Endothelial cell of umbilical vein (primary cell): ENCODE results near the gene GNA12.
A peak's percentile ranks its signal among the peaks of the same experiment; 100 is the strongest.

ENCODE experiments used
- CTCF ChIP-seq, 2 donors: IDR thresholded peaks; 1 replicate in 1 of 2; 2 replicates in 1 of 2; pipeline ENCODE4 v1.5.1; 2011; ENCODE audit warnings: low read length in 2 of 2, mild to moderate bottlenecking in 2 of 2, moderate library complexity in 2 of 2, control low read depth in 1 of 2, inconsistent platforms in 1 of 2, low read depth in 1 of 2; ENCODE audit not compliant: insufficient read depth in 1 of 2; ENCODE audit errors: extremely low read depth in 1 of 2
- EZH2 ChIP-seq: IDR thresholded peaks from 2 replicates; pipeline ENCODE4 v1.6.1; 2012; ENCODE audit warnings: borderline replicate concordance, low read depth, mild to moderate bottlenecking, moderate library complexity, low read length, inconsistent platforms; ENCODE audit not compliant: severe bottlenecking
- FOS ChIP-seq: IDR thresholded peaks from 2 replicates; pipeline ENCODE4 v1.6.1; 2011; ENCODE audit warnings: mild to moderate bottlenecking, low read length, moderate library complexity, borderline replicate concordance; ENCODE audit not compliant: insufficient read depth
- GATA2 ChIP-seq: IDR thresholded peaks from 2 replicates; pipeline ENCODE4 v1.7.0; 2011; ENCODE audit warnings: low read depth, mild to moderate bottlenecking, moderate library complexity, mixed read lengths, low read length; ENCODE audit not compliant: insufficient read length, insufficient read depth
- JUN ChIP-seq: IDR thresholded peaks from 2 replicates; pipeline ENCODE4 v1.6.1; 2011; ENCODE audit warnings: borderline replicate concordance, low read depth; ENCODE audit not compliant: insufficient read length, insufficient read depth
- MAX ChIP-seq: IDR thresholded peaks from 2 replicates; pipeline ENCODE4 v1.6.1; 2011; ENCODE audit not compliant: insufficient read depth, insufficient read length
- MYC ChIP-seq: IDR thresholded peaks from one replicate; pipeline ENCODE4 v1.6.1; 2011; ENCODE audit warnings: mild to moderate bottlenecking, low read depth, low read length
- POLR2A ChIP-seq: IDR thresholded peaks from 2 replicates; pipeline ENCODE4 v1.6.1; 2012; ENCODE audit warnings: low read depth, mild to moderate bottlenecking, control low read depth, low read length
- POLR2AphosphoS5 ChIP-seq: IDR thresholded peaks from 2 replicates; pipeline ENCODE4 v1.6.1; 2012; ENCODE audit warnings: low read depth, mild to moderate bottlenecking, control low read depth, low read length, moderate library complexity; ENCODE audit not compliant: insufficient read depth

- no peak for TF ChIP-seq POLR2A
- no peak for TF ChIP-seq EZH2
- TF ChIP-seq JUN: no peak
- peak; percentile 93 to 99 for TF ChIP-seq CTCF (IDR thresholded peaks at IDR 0.05; ENCODE audit: extremely low read depth in 1 of 2, insufficient read depth in 1 of 2, low read depth in 1 of 2, low read length in 2 of 2)
- TF ChIP-seq POLR2AphosphoS5: no peak
- no peak for TF ChIP-seq FOS
- no peak for TF ChIP-seq MAX
- TF ChIP-seq GATA2: no peak
- no peak for TF ChIP-seq MYC
These were observed 134.4 kb downstream of the GNA12 start for GRCh38 chr7:2709553-2710285.
